Measurements from ENCODE around the gene GM2A. TPM values are rescaled to one million over a fixed set of nuclear protein-coding genes. Genes with fewer than 3 reads are reported as not detected.

Gene GM2A
- total RNA-seq, 1 donor from 2014 or later, result 9.2 TPM

Other genes with a start within 250 kb of the GM2A start
- gene GPX3, start 232.6 kb upstream of the GM2A start, total RNA-seq, result 8.6 and 15.7 TPM in 2 replicates
- 69.1 and 93.1 TPM in 2 replicates for gene TNIP1, start 172.2 kb upstream of the GM2A start, total RNA-seq
- gene ANXA6, start 95.4 kb upstream of the GM2A start, total RNA-seq, result 53.6 and 68.2 TPM in 2 replicates
- 3.4 and 3.5 TPM in 2 replicates for gene CCDC69, start 29.1 kb upstream of the GM2A start, total RNA-seq
- gene SLC36A3, start 50.6 kb downstream of the GM2A start, total RNA-seq, result not detected in 2 replicates
- gene SLC36A2, start 94.4 kb downstream of the GM2A start, total RNA-seq, result not detected in 2 replicates
- 1.9 and 3.2 TPM in 2 replicates for gene SLC36A1, start 194.4 kb downstream of the GM2A start, total RNA-seq

Measured in dermis microvascular lymphatic vessel endothelial cell (primary cell).